Hair follicle dermal papilla cell (primary cell): Measurements from ENCODE around the gene EPB41L1. TPM values are rescaled to one million over a fixed set of nuclear protein-coding genes. Genes with fewer than 3 reads are reported as not detected.

Experiments
- total RNA-seq: library from RNA; depleted of rRNA; stranded (reverse); fragments of >200 nt; gene quantifications from 2 replicates; pipeline ENCODE4 v1.2.3, GENCODE V29; 2012

EPB41L1 gene
- total RNA-seq, result 18.5 TPM in 2 replicates

DNA sequence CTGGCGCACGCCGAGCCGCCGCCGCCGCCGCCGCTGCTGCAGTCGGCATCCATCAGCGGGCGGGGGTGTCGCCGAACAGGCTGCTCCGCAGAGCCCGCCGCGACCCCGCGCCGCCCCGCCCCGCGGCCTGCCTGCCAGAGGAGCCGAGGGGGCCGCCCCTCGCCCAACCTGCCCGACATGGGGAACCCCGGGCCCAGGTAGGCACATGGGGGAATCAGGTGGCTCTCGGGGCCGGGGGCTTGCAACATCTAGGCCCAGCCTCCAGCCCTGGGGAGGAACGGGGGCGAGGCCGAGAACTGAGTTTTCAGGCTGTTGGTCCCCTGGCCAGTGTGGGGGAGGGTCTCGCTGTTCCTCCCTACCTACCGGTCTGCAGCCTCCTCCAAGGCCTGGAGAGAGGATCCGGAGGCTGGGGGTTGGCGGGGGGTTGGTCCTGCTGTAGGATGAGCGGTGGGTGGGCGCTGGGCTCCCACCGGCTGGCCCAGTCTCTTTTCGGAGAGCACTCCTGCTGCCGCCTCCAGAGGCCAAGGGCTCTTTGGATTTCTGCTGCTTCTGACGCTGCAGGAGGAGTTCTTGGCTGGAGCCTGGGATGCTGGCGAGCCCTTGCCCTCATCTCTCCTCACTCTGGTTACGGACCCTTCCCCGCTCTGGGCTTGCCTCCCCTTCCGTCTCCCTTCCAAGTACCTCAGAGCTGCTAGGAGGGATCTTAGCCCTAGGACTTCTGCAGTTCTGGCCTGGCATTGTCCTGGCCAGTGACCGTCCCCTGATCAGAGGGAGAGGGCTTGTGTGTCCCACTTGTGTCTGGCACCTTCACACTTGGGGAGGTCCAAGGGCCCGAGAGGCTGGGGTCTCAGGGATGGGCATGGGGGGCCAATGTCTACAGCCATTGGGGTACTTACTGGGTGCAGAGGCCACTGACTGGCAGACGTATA is at the start of gene EPB41L1:
Gene EPB41L1, plus strand, starts transcription at position 41 of the 929 bp plus-strand sequence. CDS start 19,038 bp downstream, outside the sequence.

DNA sequence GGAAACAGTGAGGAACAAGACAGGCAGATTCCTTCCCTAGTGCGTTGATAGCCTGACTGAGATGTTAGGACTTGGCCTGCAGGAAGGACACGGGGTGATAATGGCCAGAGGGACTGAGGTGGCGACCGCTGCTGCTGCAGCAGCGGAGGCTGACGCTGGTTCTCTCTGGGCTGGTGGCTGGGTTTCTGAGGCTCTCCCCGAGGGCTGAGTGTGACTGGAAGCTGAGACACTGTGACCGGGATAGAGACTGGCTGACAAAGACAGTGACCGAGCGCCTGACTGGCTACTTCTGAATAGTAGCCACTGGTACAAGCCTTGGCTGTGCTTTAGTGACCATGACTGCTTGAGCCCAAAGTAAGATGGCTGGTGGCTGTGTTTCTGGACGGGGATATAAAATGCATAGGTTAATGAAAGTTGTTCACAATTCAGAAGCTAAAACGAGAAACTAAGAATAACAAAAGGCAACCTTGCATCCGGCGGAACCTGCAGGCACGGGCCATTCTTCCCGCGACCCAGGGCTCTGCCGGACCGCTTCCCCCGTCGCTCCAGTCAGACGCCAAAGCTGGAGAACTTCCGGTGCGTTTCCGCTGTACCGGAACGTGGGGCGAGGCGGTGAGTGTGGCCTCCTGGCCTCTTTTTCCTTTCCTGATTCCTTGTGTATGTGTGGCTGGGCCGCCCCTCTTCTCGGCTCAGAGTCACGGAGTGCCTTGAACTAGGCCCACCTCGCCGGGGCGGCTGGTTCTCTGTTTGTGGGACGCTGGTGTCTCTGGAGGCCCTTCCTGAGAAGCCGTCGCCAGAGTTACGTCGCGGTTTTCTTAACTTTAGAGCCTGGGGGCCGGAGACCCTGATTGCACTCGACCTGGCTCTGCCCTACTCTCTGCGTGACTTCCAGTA is 81.6 kb downstream of the EPB41L1 start, which contains the start of gene AAR2:
Gene AAR2, plus strand, starts transcription at position 587 of the 894 bp plus-strand sequence. CDS start 3,391 bp downstream, outside the sequence.

Other genes with a start within 250 kb of the EPB41L1 start
- gene SCAND1, start 200.2 kb upstream of the EPB41L1 start, total RNA-seq, result 44.9 and 57.1 TPM in 2 replicates
- gene CNBD2, start 186.2 kb upstream of the EPB41L1 start, total RNA-seq, result 2.1 and 2.2 TPM in 2 replicates
- gene AAR2, start 81.7 kb downstream of the EPB41L1 start, total RNA-seq, result 45.1 and 48.5 TPM in 2 replicates
- 18.3 and 27.6 TPM in 2 replicates for gene DLGAP4, start 151.6 kb downstream of the EPB41L1 start, total RNA-seq